ENCODE measurements around the gene HBEGF.

GRCh38 chr5:140341591-140341990, 4.8 kb downstream of the HBEGF start:
- TF ChIP-seq CTCF (IDR thresholded peaks at IDR 0.05) (no peak), POLR2A (IDR thresholded peaks at IDR 0.05) (no peak), POLR2AphosphoS5 (IDR thresholded peaks at IDR 0.05) (peak in 1 of 3 donors; percentile 23), EP300 (IDR thresholded peaks at IDR 0.05) (no peak)

All from stomach (tissue), 4 donors.